Left renal pelvis (tissue), 4 donors: Measurements from ENCODE around the gene MACROH2A1. TPM values are rescaled to one million over a fixed set of nuclear protein-coding genes. Genes with fewer than 3 reads are reported as not detected.

Experiments
- DNase-seq, 4 donors: peaks; one replicate each; pipeline ENCODE4 v3.0.0-alpha.2; 2013; ENCODE audit warnings: low read depth in 4 of 4, low spot score in 3 of 4
- polyA plus RNA-seq, 4 donors: library from polyadenylated mRNA; unstranded; fragments of 120-200 nt; gene quantifications; one replicate each; pipeline ENCODE4 v1.2.1, GENCODE V29; 2013; ENCODE audit not compliant: insufficient read length in 4 of 4

The MACROH2A1 gene
- polyA plus RNA-seq, 4 donors, result 140 to 243 (median 214) TPM

DNA sequence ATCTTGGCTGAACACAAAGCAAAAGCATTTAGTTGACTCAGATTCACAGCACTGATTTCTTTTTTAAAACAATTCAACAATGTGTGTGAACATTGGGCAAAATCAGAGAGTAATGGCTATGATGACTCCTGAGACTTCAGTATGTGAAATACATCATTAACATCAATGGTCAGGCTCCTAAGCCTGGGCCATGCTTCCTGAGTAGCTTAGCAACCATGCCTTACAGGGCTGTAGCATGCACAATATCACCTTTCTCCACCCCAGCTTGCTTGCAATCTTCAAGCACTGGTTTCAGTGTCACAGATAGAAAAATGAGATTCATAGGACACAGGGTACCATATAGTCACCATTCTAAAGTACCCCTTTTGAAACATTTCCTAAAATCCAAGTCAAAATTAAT is 41.3 kb downstream of the MACROH2A1 start:
- DNase-seq, result no peak

DNA sequence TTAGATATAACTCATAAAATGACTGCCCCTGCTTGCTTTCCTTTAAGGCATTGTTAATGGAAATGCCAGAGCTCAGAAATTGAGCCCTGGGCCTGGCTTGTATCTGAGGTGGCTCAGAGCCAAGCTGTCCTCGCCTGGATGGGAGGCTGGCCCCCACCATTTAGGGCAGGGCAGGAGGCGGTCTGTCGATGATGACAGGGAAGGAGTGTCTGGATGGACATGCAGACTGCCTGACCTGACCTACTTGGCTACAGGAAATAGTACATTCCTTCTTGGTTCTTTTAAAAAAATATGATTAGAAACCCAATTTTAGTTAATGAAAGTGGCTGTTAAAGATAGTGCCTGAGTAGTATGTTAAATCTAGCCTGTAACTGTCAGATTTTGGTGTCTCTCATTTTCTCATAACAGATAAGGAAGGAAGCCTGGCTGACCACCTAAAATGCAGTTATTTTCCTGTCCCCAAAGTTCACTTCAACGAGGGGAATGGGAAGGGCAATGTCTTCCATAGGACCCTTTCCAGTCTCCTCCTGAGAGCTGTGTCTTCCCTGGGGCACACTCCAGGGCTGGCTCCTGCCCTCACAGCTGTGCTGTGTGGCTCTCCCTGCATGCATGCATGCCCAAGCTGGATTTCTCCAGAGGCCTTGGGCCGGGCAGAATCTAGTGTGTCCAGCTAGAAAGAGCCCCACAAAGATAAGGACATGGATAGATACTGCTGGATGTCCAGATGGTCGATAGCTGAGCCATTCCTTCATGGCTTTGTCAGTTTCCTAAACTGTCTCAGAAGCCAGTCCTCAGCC is 42.3 kb downstream of the MACROH2A1 start:
- DNase-seq, result no peak

DNA sequence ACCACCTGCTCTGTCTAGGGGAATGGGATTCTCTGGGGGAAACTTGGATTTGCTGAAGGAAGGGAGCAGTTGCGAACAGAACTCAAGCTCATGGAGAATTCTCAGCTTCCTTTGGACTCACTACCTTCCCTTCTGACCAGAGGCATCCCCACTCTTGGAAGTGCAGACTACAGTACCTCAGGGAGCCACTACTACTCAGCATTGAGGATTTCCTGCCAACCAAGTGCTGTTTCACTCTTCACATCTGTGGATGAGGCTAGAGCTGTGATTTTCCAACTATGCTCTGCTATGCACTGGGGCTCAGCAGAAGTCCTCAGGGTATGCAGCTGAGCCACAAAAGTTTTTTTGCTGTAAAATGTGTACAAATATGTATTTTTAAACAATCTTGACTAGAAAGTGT is 43.9 kb downstream of the MACROH2A1 start:
- DNase-seq, result no peak

DNA sequence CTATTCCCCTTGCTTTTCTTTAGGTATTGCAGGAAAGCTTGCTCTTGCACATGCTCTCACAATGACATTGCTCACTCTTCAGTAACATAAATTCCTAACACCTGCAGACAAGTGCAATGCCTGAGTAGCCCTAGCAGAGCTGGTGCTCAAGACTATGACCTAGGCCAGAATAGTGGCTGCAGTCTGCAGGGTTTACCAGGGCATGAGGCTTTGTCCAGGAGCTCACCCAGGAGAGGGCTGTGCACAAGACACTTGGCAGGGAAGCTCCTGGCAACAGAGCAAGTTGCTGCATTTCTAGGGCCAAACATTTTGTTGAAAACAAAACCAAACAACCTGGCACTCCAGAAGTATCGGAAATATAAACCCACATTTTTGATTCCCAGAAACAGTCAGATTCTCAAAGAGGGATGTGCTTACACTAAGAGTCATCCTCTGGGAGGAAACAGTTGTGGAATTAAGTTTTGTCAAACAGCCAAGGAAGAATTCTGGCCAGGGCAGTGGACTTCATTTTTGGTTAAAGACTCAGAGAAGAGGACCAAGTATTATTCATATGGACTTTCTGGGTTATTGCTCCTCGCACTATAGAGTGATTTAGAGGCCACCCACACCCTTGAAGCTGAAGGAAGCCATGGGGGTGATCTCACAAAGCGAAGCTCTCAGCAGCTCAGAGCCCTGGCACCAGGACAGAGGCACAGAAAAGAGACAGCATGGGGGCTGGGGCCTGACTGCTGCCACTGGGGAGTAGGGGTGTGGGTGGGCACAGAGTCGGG is 44.9 kb downstream of the MACROH2A1 start:
- DNase-seq, result no peak

DNA sequence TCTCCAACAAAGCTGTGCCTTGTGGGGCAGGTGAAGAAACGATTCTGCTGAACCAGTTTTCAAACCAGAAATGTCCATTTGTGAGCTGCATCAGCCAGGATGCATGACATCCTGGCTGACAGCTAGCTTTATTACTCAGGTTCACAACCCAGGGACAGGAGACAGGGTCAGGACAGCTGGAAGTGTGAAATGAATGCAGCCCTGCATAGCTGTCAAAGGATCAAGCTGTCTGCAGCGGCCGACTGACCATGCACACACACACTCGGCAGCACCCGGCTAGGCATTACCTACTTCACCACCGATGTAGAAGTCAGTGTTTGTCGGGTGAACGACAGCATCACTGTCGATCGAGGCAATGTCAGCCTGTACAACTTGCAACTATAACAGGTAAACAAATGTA is 48.5 kb downstream of the MACROH2A1 start:
- no peak for DNase-seq

DNA sequence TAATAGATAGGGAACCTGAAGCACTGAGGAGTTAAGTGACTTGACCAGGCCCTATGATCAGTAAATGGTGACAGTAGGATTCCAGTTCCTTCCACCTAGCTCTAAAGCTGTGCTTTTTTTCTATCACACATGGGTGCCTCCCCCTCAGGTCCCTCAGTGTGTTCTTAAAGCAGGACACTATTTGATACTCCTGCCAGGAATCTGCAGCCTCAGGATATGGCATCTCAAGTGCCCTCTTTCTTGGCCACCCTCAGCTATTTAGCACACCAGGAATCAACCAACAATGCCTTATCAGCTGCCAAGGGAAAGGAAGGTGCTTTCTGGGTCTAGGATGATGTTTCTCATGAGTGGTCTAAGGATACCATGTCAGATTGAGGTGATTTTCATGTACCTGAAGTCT is 49.1 kb downstream of the MACROH2A1 start:
- no peak for DNase-seq

DNA sequence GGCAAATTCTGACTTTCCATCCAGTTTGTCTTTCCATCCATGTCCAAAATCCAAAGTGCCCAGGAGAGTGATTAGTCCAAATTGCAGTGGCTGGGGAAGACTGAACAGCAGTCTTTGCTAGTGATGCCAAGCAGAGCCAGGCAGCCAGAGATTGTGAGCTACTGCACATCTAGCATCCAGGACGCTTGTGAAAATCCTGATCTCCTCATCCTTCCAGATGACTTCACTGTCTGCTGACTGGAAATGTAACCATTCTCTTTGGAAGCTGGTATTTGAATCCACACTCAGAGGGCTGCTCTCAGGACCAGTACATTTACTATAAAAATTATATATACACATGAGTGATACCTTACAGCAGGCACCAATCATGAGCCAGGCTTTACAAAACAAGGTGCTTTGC is 49.6 kb downstream of the MACROH2A1 start:
- no peak for DNase-seq

DNA sequence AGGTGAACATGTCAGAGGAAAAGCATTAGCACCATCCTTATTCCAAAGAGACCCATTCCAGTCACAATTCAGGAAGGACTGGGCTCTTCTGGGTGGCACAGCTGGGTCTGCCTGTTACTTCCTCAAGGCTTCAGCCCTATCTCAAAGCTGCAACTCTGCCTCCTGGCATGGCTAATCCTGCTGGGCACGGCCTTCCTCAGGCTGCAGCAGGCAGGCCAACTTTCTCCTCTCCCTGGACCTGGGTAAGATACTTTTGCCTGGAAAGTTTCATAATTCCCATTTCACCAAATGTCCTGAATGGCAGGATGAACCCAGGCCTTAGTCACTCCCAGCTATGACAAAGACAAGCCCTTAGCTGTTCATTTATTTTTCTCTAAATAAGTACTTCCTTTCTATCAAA is 50.1 kb downstream of the MACROH2A1 start:
- DNase-seq, result no peak

DNA sequence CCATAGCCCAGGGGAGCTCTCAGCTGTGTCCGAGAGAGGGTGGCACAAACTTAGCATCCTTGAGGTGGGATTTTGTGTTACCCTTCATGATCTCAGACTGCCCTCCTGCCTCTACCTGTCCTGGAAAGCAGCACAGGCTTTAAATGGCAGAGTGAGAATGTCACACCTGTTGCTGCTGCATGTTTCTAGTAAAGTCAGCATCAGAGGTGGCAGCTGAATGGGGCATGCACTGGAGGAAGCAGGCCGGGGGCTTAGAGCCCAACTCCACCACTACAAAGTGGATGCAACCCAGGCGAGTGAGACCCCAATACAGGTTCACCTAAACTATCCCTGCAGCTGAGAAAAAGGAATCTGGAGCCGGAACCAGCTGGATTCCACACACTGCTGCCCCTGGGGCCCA is 51.6 kb downstream of the MACROH2A1 start:
- no peak for DNase-seq

DNA sequence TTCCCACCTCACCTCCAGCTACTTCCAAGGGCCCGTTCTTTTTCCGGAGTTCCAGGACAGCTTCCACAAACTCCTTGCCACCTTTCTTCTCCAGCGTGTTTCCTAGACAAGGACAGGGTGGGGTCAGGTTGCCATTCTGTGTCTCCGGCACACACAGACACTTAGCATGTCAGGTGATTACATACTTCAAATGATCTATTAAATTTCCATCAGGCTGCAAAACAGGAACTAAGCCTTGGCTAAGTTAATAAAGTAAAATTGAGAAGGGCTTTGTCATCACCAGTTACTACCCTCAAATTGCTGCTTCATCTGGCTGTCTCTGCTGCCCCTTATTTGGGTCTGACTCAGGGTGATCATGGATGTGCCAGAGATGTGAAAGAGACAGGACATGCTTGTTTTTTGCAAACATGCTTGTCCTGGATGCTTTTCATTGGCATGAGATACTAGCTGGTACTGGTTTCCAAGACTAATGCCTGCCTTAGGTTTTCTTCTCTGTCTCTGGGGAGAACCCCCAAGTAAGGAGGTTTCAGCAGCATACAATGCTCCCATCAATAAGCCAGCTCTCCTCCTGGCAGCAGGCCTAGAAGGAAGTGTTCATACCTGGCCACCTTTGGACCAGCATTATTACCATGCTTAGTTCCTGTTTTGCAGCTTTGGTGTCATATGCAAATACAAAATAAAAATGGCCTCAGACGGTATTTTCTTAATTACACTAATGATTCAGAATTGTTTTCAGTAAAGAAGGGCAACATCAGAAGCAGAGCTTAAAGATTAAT is 52.9 kb downstream of the MACROH2A1 start:
- DNase-seq, result no peak

DNA sequence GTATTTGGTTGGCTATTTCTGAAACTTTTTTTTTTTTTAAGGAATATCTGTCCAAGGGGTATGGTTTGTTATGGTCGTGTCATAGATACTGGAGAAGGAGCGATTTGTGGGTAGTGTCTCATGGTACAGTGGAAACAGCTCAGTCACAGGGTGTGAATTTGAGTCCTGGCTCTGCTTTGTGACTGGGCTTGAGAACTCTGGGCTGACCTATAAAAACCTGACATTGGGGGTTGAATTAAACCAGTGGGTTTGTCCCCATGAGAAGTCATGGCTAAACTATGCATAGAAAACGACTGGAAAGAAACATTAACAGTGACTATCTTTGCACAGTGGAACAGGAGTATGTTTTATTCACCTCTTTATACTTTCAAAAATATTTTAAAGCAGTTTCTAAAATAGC is 54.7 kb downstream of the MACROH2A1 start:
- no peak for DNase-seq

DNA sequence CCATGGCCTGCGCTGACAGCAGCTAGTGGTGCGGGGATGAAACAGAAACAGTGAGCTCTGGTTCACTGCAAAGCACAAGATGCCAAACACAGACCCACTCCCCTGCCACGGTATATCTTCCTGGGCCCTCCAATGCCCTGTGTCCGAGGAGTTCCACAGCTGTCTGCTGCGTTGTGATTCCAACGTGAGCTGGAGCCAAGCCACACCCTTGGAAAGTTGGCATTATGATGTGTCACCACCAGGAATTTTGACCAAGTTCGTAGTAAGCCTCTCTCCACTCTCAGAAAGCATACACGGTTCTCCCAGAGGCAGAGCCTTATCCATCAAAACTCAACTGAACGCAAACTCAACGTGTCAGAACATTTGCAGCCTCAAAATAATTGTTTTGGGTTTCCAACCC is 55.6 kb downstream of the MACROH2A1 start:
- DNase-seq, result no peak

DNA sequence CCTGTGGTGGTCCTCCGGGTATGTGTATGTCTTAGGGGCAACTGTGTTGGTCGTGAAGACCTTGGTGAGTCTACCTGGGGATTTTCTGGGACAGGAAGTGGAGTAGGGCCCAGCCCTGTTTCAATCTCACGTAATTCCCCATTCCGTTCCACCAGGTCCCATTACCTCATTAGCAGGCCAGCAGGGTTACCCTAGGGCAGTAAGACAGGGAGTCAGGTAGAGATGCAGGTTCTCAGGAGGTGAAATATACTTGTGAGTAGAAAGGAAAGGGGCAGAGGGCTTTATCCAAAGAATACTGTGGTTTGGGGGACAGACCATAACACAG is 56.5 kb downstream of the MACROH2A1 start:
- DNase-seq, result no peak

DNA sequence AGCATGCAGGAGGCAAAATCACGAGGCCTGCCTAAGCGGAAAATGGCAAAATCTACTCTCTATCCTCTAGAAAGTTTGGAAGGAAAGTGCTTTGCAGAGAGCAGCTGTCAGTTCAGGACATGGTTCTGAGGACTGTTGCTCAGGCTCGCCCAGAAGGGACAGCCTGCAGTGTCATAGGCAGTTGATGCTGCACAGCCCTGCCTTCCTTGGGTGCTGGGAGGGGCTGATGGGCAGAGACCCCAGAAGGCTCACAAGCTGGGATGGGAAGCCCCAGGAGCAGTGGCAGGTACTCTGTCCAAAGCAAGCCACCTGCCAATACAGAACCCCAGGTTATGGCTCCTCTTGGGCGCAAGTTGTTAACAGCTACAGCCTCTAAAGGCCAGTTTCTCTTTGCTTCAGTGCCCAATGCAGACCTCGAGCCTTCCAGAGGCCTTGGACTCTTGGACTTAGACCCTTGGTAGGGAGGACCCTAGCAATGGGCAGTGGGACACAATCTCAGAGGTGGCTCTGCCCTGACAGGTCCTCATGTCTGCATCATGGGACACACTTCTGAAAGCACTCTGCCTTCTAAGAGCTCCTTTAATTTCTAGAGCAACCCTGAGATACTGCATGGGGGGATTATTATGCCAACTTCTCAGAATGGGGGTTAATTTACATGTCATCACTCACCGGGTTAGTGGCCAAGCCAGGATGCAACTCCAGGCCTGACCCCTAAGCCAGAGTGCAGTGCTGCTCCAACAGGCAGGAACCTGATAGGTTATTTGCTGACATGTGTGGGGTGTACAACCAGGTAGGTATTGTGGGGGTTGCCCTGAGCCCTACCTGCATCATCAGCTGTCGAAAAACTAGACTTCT is 57.1 kb downstream of the MACROH2A1 start:
- no peak for DNase-seq

DNA sequence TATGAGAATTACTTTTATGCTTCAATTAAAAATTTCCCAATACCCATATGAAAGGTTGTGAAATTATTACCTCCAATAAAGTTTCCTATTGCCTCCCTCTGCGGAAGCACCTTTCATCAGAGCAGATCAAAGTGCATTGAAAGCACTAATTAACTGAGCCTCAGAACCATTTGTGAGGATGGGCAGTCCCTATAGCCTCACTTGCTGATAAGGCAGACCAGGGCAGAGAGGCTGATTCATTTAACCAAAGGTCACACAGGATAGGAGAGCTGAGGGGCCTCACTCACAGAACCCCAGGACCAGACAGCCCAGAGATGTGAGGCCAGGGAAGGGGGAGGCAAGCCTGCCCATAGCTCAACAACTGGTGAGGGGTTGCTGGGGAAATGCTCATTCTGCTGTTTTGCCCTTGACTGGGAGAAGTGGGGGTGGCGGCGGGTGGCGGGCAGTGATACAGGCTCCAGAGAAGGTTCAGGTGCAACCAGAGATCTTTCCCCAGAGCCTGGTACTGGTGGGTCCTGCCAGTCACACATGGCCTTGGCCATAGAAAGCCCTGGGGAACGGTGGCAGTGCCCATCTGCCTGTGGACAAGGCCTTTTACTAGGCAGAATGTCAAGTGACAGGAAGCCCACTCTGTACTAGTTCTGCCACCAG is 57.9 kb downstream of the MACROH2A1 start:
- no peak for DNase-seq

DNA sequence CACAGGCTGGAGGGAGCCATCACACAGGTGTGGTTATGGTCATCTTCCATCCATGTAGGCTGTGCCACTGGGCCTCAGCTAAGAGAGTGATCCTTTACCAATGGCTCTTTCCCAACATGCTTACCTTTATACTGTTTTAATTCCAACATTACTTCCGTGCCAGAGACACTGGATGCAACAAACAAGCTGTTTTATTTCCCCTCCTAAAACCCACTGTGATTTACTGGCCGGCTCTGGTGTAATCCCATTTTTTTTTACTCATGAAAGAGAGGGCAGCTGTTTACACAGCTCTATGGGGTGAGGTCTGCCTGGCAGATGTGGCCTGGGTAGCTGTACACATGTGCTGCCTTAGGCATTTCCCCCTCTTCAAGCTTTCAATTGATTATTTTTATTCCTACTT is 58.5 kb downstream of the MACROH2A1 start:
- no peak for DNase-seq

DNA sequence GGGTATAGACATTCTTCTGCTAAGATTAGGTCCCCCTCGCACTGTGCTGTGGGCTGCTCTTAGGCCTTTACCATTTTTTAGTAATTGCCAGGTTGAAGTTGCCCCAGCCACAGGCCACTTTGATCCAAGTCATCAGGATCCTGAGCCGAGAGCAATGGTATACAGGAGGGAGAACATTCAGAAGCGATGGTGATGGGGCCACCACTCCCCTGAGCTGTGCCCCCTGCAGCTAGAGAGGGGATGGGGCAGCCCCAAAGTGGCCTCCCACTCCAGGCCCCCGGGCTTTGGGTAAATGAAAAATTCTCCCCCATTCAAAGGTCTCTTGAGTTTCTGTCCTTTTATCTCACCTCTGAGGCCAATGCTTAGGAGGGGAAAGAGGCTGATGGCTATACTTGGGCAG is 59.4 kb downstream of the MACROH2A1 start:
- DNase-seq, result no peak

DNA sequence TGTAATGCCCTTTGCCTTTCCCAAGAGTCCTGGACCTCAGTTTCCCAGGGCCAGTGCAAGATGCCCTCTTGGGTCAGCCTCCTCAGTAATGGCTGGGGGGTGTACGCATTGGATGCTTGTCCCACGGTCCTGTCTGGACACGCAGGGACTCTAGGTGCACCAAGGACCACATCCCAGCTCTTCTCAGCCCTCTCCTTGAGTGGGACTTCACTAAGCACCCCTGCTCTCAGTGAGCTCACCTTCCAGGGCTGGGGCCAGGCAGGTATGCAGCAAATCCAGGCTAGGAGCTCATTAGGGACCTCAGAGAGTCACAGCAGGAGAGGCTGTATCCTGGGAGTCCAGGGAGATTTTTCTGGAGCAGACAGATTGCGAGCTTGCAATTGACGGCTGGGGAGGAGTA is 59.8 kb downstream of the MACROH2A1 start:
- DNase-seq, result no peak

DNA sequence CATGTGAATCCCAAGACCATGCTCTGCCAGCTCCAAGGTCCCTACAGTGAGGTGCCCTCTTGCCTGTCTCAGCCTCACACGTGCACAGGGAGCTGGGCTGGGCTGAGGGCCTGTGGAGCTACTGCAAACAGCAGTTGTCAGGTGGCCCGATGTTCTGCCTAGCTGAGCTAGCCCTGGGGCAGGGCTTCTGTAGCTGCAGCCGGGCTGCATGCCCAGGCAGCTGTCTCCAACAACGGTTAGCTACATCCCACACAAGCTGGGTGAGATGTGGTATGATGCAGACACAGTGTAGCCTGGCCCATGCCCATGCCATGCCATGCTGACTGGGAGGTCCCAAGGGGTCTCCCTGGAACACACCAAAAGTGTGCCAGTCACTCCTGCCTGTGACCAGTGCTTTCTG is 62.0 kb downstream of the MACROH2A1 start:
- no peak for DNase-seq
